Activated CD4-positive, alpha-beta T cell treated with anti-CD3 and anti-CD28 coated beads, Interleukin-2, amount 10 ng/mL, durations not matched to agents 24 days and 14 days (primary cell): Measurements from ENCODE around the gene CRYBB2. TPM values are rescaled to one million over a fixed set of nuclear protein-coding genes. Genes with fewer than 3 reads are reported as not detected.
"Not testable (repeated sequence)": the region's sequence is repeated elsewhere in the genome, so short reads cannot be mapped to it uniquely, and the experiment has no call there.

Experiments
- DNase-seq: peaks from one replicate; pipeline ENCODE4 v3.0.0; 2022
- H3K27ac Mint-ChIP-seq: one replicate; pipeline ENCODE4 v1.8.0; 2022; ENCODE audit warnings: mild to moderate bottlenecking, mixed read lengths
- H3K27me3 Mint-ChIP-seq: one replicate; pipeline ENCODE4 v1.8.0; 2022; ENCODE audit warnings: mixed read lengths
- H3K36me3 Mint-ChIP-seq: one replicate; pipeline ENCODE4 v1.8.0; 2022; ENCODE audit warnings: low read depth, mild to moderate bottlenecking, mixed read lengths
- H3K4me1 Mint-ChIP-seq: one replicate; pipeline ENCODE4 v1.8.0; 2021; ENCODE audit warnings: mixed read lengths
- H3K4me3 Mint-ChIP-seq: one replicate; pipeline ENCODE4 v1.8.0; 2022; ENCODE audit warnings: mild to moderate bottlenecking, moderate library complexity, mixed read lengths
- H3K9me3 Mint-ChIP-seq: one replicate; pipeline ENCODE4 v1.8.0; 2021; ENCODE audit warnings: mixed read lengths
- intact Hi-C: fragments of 100-400 bp; cut with micrococcal nuclease; formaldehyde crosslinking; loops from one replicate; pipeline ENCODE4 v1.15.1; 2023
- total RNA-seq: library from RNA; stranded (reverse); gene quantifications from 2 replicates; pipeline ENCODE4 v1.2.3, GENCODE V29; 2022

CRYBB2 gene
- total RNA-seq, 1 donor from 2014 or later, result not detected

DNA sequence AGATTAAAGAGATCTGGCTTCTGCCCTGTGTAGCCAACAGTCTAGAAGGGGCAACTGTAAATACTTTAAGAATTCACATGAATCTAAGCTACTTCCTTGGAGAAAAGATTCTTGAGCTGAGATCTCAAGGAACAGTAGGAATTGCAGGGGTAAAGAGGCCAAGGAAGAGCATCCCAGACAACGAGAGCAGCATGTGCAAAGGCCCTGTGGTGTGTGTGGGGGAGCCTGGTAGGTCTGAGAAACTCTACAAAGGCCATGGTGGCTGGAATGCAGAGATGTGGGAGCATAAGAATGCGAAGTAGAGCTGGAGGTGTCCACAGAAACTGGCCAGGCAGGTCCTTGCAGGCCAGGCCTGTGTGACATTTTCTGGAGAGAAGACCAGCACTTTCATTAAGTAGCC is 11.3 kb downstream of the CRYBB2 start:
- H3K36me3 Mint-ChIP-seq, intact Hi-C loops: not testable (repeated sequence)

GRCh38 chr22:25232301-25232700 is 12.9 kb downstream of the CRYBB2 start:
- intact Hi-C loops, result no loop called here
- Mint-ChIP-seq H3K4me1 (peaks cover 2% of the 10 kb centered on the region), H3K9me3 (no peaks in the 10 kb centered on the region)

More for the DNA sequence above, 11.3 kb downstream of the CRYBB2 start:
- not testable (repeated sequence) for H3K4me3 Mint-ChIP-seq, H3K4me1 Mint-ChIP-seq, H3K27ac Mint-ChIP-seq, DNase-seq, H3K9me3 Mint-ChIP-seq
- H3K27me3 Mint-ChIP-seq, result peaks cover 14% of the 10 kb centered on the region

DNA sequence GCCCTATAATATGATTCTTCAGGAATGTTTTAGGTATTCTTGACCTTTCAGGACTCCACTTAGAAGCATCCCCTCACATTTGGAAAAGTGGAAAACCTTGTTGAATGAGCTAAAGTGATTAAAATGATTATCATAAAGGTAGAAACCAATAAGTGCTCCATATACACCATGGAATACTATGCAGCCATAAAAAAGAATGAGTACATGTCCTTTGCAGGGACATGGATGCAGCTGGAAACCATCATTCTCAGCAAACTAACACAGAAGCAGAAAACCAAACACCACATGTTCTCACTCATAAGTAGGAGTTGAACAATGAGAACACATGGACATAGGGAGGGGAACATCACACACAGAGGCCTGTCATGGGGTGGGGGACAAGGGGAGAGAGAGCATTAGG is 14.3 kb downstream of the CRYBB2 start:
- H3K4me1 Mint-ChIP-seq, H3K27ac Mint-ChIP-seq, intact Hi-C loops, DNase-seq, H3K9me3 Mint-ChIP-seq, H3K36me3 Mint-ChIP-seq, H3K4me3 Mint-ChIP-seq: not testable (repeated sequence)
- H3K27me3 Mint-ChIP-seq, result peaks cover 22% of the 10 kb centered on the region

More at GRCh38 chr22:25232301-25232700, 12.9 kb downstream of the CRYBB2 start:
- peaks cover 18% of the 10 kb centered on the region for H3K27me3 Mint-ChIP-seq
- no peaks in the 10 kb centered on the region for H3K36me3 Mint-ChIP-seq
- H3K4me3 Mint-ChIP-seq, result no peak overlapping the region
- DNase-seq, result no peak
- H3K27ac Mint-ChIP-seq, result no peak overlapping the region

- intact Hi-C loops, result no loop called here
- peak; percentile 93 for DNase-seq
- H3K36me3 Mint-ChIP-seq, result no peaks in the 10 kb centered on the region
- H3K4me3 Mint-ChIP-seq, result no peak overlapping the region
- H3K27me3 Mint-ChIP-seq, result peaks cover 25% of the 10 kb centered on the region
- H3K27ac Mint-ChIP-seq, result no peak overlapping the region
- no peaks in the 10 kb centered on the region for H3K9me3 Mint-ChIP-seq
- H3K4me1 Mint-ChIP-seq, result peaks cover 2% of the 10 kb centered on the region
Observed at GRCh38 chr22:25235547-25236290, 16.3 kb downstream of the CRYBB2 start.

- H3K27me3 Mint-ChIP-seq, result peaks cover 31% of the 10 kb centered on the region
- intact Hi-C loops, result no loop called here
Observed at GRCh38 chr22:25236417-25236816, 17.0 kb downstream of the CRYBB2 start.

GRCh38 chr22:25237503-25237902 is 18.1 kb downstream of the CRYBB2 start:
- no peaks in the 10 kb centered on the region for H3K9me3 Mint-ChIP-seq
- peaks cover 2% of the 10 kb centered on the region for H3K4me1 Mint-ChIP-seq
- no peak for DNase-seq
- intact Hi-C loops, result no loop called here
- no peaks in the 10 kb centered on the region for H3K36me3 Mint-ChIP-seq
- peaks cover 31% of the 10 kb centered on the region for H3K27me3 Mint-ChIP-seq
- H3K27ac Mint-ChIP-seq, result no peak overlapping the region
- H3K4me3 Mint-ChIP-seq, result no peak overlapping the region

More at GRCh38 chr22:25236417-25236816, 17.0 kb downstream of the CRYBB2 start:
- Mint-ChIP-seq H3K27ac (no peak overlapping the region), H3K4me1 (peaks cover 2% of the 10 kb centered on the region), H3K36me3 (no peaks in the 10 kb centered on the region), H3K4me3 (no peak overlapping the region), H3K9me3 (no peaks in the 10 kb centered on the region)
- DNase-seq, result no peak

DNA sequence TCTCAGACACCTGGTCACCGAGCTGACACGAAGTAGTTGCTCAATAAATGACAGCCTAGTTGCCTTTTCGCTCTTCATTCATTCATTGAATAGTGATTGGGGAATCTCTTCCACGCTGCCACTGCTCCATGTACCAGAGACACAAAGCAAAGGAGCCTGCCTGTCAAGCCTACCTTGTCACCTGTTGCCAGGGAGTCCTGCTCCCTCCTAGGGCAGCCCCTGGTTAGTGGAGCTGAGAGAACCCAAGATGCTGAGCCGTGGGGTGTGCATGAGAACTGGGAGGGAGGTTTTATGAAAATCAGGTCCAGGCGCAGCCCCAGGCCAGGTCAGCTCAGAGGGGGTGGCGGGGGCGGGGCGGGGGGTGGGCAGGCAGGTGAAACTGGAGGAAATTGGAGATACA is 18.6 kb downstream of the CRYBB2 start:
- H3K9me3 Mint-ChIP-seq, H3K27ac Mint-ChIP-seq, H3K4me1 Mint-ChIP-seq, intact Hi-C loops, DNase-seq, H3K4me3 Mint-ChIP-seq, H3K36me3 Mint-ChIP-seq: not testable (repeated sequence)
- H3K27me3 Mint-ChIP-seq, result peaks cover 30% of the 10 kb centered on the region

DNA sequence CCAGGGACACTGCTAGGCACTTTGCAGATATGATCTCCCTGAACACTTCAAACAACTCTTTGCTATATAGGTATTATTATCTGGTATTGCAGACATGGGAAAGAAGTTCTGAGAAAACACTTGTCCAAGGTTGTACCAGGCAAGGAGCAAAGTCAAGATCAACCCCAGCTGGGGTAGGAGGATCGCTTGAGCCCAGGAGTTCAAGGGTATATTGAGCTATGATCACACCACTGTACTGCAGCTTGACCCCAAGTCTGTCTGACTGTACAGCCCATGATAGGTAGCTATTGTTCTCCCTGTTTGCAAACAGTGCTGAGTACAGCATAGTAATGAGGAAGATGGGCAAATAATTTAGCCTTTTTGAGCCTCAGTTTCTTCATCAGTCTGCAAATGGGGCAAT is 35.7 kb downstream of the CRYBB2 start:
- H3K36me3 Mint-ChIP-seq, H3K4me3 Mint-ChIP-seq, H3K27ac Mint-ChIP-seq, DNase-seq, H3K4me1 Mint-ChIP-seq, H3K27me3 Mint-ChIP-seq, intact Hi-C loops, H3K9me3 Mint-ChIP-seq: not testable (repeated sequence)

DNA sequence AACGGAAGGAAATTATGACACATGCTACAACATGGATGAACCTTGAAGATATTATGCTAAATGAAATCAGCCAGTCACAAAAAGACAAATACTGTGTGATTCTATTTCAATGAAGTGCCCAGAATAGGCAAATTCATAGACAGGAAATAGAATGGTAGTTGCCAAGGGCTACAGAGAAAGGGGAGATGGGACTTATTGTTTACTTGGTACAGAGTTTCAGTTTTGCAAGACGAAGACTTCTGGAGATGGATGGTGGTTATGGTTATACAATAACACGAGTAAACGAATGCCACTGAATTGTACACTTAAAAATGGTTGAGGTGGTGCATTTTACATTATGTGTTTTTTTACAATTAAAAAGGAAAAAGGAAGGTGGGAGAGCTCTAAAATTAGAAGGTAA is 48.1 kb downstream of the CRYBB2 start:
- H3K36me3 Mint-ChIP-seq, H3K27me3 Mint-ChIP-seq, H3K9me3 Mint-ChIP-seq, H3K4me3 Mint-ChIP-seq, intact Hi-C loops, DNase-seq, H3K27ac Mint-ChIP-seq, H3K4me1 Mint-ChIP-seq: not testable (repeated sequence)

GRCh38 chr22:25268902-25269301 is 49.5 kb downstream of the CRYBB2 start:
- H3K36me3 Mint-ChIP-seq, DNase-seq, H3K4me3 Mint-ChIP-seq, H3K4me1 Mint-ChIP-seq, H3K27me3 Mint-ChIP-seq, H3K27ac Mint-ChIP-seq, intact Hi-C loops, H3K9me3 Mint-ChIP-seq: not testable (repeated sequence)

DNA sequence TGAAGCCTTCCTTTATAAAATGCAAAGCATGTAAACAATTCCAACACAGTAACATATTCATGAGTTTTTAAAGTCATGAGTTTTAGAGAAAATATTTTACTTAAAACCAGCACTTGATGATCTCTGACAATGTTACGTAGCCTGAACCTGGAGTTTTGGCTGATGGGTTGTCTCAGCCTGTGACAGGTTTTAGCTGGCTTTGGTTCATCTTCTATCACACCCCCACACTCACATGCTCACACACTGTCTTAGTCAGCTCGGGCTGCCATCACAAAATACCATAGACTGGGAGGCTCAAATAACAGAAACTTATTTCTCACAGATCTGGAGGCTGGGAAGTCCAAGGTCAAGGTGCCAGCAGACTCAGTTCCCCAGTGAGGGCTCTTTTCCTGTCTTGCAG is 50.6 kb downstream of the CRYBB2 start:
- H3K36me3 Mint-ChIP-seq, H3K4me3 Mint-ChIP-seq, DNase-seq, H3K9me3 Mint-ChIP-seq, intact Hi-C loops, H3K4me1 Mint-ChIP-seq, H3K27me3 Mint-ChIP-seq, H3K27ac Mint-ChIP-seq: not testable (repeated sequence)

DNA sequence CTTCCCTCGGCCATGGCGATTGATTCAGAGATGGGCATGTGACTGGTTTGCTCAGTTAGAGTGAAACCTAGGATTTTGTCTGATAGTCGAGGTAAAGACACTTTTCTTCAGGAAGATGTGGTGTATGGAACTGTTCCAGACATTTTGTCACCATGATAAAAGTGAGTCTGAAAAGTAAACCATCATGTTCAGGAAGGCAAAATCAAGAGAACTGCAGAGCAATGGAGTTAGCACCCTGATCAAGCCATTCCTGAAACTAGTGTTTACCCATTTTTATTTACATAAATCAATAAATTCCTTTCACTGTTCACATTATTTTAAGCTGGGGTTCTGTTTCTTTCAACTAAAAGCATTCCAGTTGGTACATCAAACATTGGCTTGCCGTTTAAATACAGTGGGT is 53.8 kb downstream of the CRYBB2 start:
- H3K27ac Mint-ChIP-seq, H3K4me1 Mint-ChIP-seq, H3K36me3 Mint-ChIP-seq, DNase-seq, intact Hi-C loops, H3K9me3 Mint-ChIP-seq, H3K4me3 Mint-ChIP-seq: not testable (repeated sequence)
- H3K27me3 Mint-ChIP-seq, result peaks cover 15% of the 10 kb centered on the region

GRCh38 chr22:25273928-25274327 is 54.5 kb downstream of the CRYBB2 start:
- intact Hi-C loops, H3K27ac Mint-ChIP-seq, H3K4me1 Mint-ChIP-seq, H3K4me3 Mint-ChIP-seq, H3K9me3 Mint-ChIP-seq, H3K36me3 Mint-ChIP-seq, DNase-seq: not testable (repeated sequence)
- H3K27me3 Mint-ChIP-seq, result peaks cover 16% of the 10 kb centered on the region

DNA sequence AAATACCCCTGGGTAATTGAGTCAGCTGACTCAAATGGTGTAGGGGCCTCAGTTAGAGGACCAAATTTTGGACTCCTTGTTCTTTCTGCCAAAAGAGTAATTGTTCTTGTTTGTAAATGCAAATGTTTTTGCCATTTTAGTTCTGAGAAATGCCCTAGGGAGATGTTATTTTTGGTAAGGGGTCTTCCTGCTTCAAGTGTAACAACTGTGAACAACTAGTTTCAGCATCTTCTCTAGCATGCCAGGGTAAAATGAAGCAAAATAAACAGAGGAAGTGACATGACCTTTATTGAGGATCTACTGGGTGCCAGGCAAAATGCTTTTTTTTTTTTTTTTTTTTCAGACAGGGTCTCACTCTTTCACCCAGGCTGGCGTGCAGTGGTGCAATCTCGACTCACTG is 60.7 kb downstream of the CRYBB2 start:
- H3K27me3 Mint-ChIP-seq, result peaks cover 56% of the 10 kb centered on the region
- H3K4me1 Mint-ChIP-seq, intact Hi-C loops, H3K4me3 Mint-ChIP-seq, H3K9me3 Mint-ChIP-seq, DNase-seq, H3K36me3 Mint-ChIP-seq, H3K27ac Mint-ChIP-seq: not testable (repeated sequence)
